GM18873 (cell line): ENCODE data around the gene CFC1.
A peak's percentile ranks its signal among the peaks of the same experiment; 100 is the strongest.
"Not testable (repeated sequence)": the region's sequence is repeated elsewhere in the genome, so short reads cannot be mapped to it uniquely, and the experiment has no call there.

Experiments
- ATAC-seq: cut with Tn5 transposase; IDR thresholded peaks from one replicate; pipeline ENCODE4 v1.9.1; 2021; ENCODE audit warnings: mild to moderate bottlenecking, moderate library complexity, moderate number of reproducible peaks; ENCODE audit not compliant: unreplicated experiment, low FRiP score

Gene CFC1

DNA sequence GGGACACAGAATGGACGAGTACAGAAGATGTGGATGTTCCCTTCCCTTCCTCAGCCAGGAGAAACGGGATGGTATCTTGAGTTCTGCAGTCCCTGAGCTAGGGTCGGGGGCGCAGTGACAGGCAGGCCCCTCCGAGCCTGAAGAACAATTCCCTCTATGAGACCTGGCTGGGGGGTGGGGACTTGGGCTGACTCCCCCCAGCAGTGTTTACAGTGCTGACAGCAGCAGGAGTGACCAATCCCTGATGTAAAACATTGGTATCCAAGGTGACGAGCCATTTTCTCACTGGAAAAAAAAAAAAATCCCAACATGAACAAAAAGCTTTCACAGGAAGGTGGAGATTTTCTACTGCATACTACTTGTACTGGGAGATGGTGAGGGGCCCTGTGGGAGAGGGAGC, at the start of gene CFC1:
CFC1 (minus strand) TSS at position 183 of the 400 bp plus-strand sequence. CDS start 288 bp downstream, outside the sequence.
- ATAC-seq, result not testable (repeated sequence)

DNA sequence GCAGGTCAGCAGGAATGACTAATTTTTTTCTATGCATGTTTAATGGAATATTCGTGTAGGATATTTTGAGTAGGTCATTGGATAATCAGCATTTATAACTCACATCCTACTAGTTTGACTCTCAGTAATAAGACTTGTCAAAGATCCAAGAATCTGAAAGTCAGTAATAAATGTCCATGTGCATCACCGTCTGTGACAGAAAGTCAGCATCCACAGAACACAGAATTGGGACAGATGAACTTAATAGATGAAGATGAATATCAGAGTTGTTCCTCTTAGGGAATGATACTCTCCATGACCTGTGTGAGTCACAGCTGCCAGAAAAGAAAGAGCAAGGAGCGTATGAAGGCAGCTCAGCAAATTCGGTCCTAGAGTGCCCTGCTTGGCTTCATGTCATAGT, 42.3 kb upstream of the CFC1 start:
- not testable (repeated sequence) for ATAC-seq

DNA sequence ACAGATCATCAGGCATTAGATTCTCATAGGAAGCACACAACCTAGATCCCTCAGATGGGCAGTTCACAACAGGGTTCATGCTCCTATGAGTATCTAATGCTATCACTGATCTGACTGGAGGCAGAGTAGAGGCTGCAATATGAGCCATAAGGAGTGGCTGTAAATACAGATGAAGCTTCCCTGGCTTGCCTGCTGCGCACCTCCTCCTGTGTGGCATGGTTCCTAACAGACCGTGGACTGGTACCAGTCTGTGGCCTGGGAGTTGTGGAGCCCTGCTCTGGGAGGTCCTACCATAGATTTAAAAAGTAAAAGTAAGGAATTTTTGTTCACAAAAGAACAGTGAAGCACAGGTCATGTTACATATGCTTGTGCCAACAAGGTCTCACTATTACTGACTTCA, 39.6 kb upstream of the CFC1 start:
- ATAC-seq, result not testable (repeated sequence)

GRCh38 chr2:130628784-130629475, 29.6 kb upstream of the CFC1 start:
- ATAC-seq, result not testable (repeated sequence)

DNA sequence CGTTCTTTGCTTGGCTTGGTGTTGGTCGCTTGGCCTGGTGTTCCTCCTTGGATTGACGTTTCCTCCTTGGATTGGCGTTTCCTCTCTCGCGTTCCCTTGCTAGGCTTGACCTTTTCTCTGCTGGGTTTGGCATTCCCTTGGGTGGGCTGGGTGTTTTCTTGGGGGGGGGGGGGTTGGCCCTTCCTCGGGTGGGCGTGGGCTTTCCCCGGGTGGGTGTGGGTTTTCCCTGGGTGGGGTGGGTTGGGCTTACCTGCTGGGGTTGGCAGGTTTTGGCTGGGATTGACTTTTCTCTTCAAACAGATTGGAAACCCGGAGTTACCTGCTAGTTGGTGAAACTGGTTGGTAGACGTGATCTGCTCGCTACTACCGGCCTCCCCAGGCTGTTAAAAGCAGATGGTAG, 11.8 kb upstream of the CFC1 start, which contains the start of gene POTEJ:
POTEJ (plus strand) TSS at position 301 of the 400 bp plus-strand sequence; CDS start at position 394, 93 bp downstream.
- ATAC-seq, result not testable (repeated sequence)

DNA sequence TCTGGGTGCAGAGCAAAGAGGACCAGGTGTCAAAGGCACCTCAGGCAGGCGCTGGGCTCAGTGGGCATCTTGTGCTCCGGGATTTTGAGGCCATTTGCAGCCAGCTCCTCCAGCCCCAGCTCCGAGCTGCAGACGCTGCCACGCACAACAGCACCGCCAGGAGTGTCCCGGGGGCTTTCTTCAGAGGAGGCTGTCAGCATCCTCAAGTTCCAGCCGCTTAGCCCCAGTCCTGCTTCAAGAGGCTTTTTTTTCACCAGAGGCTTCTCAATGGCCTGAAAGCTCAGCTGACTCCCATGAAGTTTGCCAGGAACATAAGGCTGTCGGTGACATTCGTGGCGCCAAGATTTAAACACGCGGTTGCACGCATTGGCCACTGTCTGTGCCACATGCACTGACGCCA, 11.1 kb upstream of the CFC1 start:
- ATAC-seq, result not testable (repeated sequence)

GRCh38 chr2:130609002-130609920, 9.9 kb upstream of the CFC1 start:
- not testable (repeated sequence) for ATAC-seq

- ATAC-seq, result not testable (repeated sequence)
Measured at GRCh38 chr2:130608276-130609001, 9.1 kb upstream of the CFC1 start.

DNA sequence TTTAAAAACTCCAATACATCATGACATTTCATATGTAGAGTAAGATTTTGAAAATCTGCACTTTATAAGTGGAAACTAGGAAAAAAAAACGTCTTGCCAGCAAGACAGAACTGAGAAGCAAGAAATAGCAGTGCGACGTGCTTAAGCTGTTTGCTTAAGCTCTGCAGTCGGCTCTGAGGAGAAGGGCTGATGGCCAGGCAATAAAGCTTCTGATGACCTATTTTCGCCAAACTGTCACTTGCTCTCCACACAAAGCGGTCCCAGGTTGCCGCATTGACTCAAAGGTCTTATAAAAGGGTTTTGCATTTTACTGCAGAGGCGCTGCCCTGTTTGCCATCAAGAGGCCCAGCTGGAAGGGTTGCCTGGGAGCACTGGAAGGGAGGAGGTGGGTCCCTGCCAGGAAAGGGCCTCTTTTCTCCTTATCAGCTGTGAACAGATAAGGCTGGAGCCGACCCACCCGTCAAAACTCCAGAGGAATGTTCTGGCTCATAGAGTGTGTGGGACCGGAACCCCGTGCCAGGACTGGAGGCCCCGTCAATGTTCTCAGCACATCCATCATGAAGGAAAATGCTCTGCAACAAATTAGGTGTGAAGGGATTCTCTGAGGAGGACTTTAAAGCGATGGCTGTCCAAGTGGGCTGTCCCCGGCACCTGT, 2.4 kb upstream of the CFC1 start:
- ATAC-seq, result not testable (repeated sequence)

DNA sequence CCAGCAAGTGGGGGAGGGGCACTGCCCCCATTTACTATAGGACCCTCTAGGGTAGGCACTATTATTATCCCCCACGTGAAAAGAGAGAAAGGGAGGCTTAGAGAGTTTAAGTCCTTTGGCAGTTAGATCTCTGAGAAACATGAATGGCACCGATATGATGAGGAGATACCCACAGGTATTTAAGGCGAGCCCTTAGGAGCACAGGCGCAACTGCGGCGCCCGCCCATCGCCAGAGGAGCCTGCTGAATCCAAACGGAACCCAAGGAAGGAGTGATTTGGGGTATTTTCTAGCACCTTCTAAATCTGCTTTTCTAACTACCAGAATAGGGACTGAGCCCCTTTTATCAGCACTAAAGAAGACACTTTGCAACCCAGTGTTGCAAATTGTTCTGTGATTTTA, 551 bp upstream of the CFC1 start:
- ATAC-seq, result not testable (repeated sequence)

DNA sequence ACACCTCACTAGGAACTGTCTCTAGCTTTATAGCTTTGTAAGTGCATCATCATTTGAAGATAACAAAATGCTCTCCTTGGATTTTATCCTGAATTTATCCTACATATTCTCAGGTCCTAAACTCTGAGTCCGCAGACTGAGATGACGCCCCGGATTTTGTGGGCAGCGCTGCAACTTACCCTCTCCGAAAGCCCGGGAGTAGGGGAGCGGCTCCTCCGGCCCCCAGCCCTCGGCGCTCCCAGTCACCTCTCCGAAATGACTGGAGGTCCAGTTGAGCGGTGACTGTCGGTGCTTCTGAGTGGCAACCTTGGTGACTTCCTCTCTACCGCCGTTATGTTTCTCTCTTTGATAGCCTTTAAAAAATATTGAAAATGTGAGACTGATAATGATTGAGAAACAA, 912 bp downstream of the CFC1 start:
- not testable (repeated sequence) for ATAC-seq

GRCh38 chr2:130597994-130598393, 1.4 kb downstream of the CFC1 start:
- not testable (repeated sequence) for ATAC-seq

GRCh38 chr2:130596757-130597156, 2.6 kb downstream of the CFC1 start:
- ATAC-seq, result not testable (repeated sequence)

GRCh38 chr2:130594011-130594410, 5.4 kb downstream of the CFC1 start:
- ATAC-seq, result not testable (repeated sequence)

DNA sequence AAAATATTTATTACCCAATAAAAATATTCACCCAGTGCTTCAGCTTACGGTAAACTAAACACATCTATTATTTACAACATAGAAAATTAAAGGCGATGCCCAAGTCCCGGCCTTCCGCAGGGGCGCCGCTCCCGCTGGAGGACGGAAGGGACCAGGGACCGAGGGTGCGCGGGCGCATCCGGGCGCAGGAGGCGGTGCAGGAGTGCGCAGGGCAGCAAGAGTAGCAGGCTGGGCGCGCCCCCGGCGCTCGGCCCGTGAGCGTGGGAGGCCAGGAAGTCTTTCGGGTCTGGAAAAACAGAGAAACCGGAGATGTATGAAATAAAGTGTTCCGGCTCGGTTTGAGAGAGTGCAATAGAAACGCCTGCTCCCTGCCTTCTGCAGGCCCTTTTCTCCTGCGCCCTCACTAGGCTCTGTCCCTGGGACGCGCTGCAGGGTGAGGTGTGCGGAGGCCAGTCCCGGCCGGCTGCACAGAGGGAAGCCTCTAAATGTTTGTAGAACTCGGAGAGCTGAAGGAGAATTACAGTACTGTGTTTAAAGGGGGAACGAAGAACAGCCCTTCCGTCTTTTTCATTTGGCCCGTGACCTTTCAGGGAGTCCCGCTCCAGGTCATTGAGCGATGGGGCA, 6.5 kb downstream of the CFC1 start:
- not testable (repeated sequence) for ATAC-seq

GRCh38 chr2:130590842-130591359, 8.5 kb downstream of the CFC1 start:
- ATAC-seq, result not testable (repeated sequence)

DNA sequence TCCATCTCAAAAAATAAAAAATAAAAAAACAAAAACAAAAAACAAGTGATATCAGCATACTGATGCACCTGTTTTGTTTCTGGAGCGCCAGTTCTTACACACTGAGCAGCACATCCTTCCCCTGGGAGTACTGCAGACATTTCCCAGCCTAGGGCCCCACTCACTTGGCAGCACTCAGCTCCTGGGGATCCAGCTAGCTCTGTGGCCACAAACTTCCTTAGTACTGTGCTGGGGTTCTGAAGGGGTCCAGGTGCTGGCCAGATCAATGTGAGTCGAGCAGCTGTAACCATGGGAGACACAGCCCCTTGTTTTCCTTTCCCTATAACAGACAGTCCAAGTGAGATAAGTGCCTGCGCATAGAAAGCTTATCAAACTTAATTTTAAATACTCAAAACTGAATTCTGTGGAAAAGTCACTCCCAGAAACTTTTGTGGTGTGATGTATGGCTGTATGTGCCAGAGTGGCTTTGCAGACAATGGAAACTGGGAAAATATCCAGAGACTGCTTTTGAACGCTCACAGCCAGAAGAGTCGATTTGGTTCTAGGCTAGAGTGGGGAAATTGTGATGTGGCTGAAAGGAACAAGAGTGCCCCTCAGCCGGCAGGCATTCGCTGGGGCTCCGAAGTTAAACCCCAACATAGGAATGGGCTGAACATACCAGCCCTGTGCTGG, 9.1 kb downstream of the CFC1 start:
- not testable (repeated sequence) for ATAC-seq

GRCh38 chr2:130588688-130589458, 10.5 kb downstream of the CFC1 start:
- ATAC-seq, result peak; percentile 88
